HFFc6 (cell line): ENCODE data around the gene HNRNPA3. TPM values are rescaled to one million over a fixed set of nuclear protein-coding genes. Genes with fewer than 3 reads are reported as not detected.

ENCODE experiments used
- DNase-seq: peaks from one replicate; pipeline ENCODE4 v3.0.0-alpha.2; 2018
- H3K27ac Mint-ChIP-seq: 2 replicates; pipeline ENCODE4 v1.8.0; 2020; ENCODE audit warnings: mild to moderate bottlenecking, mixed read lengths
- H3K27me3 Mint-ChIP-seq: 2 replicates; pipeline ENCODE4 v1.8.0; 2021; ENCODE audit warnings: mild to moderate bottlenecking, moderate library complexity, mixed read lengths; ENCODE audit not compliant: insufficient read depth
- H3K36me3 Mint-ChIP-seq: 2 replicates; pipeline ENCODE4 v1.8.0; 2021; ENCODE audit warnings: low read depth, mixed read lengths
- H3K4me1 Mint-ChIP-seq: 2 replicates; pipeline ENCODE4 v1.8.0; 2020; ENCODE audit warnings: low read depth, mixed read lengths
- H3K4me3 Mint-ChIP-seq: 2 replicates; pipeline ENCODE4 v1.8.0; 2020; ENCODE audit warnings: mild to moderate bottlenecking, moderate library complexity, mixed read lengths
- H3K9me3 Mint-ChIP-seq: 2 replicates; pipeline ENCODE4 v1.8.0; 2020; ENCODE audit warnings: mild to moderate bottlenecking, mixed read lengths
- total RNA-seq, 6 experiments: library from RNA; stranded (reverse); fragmentation: NEBNext Ultra II Directional; extraction: Animal tissue kit (Norgen Biotek cat#: 25700); gene quantifications; 2 replicates in 1 of 6; 3 replicates in 5 of 6; pipeline ENCODE4 v1.2.3, GENCODE V29; 2021
- TF ChIP-seq, protein P1 (sequence below): fragments of 200-600 bp; sonication (generic); IDR thresholded peaks from 2 replicates; pipeline ENCODE4 v1.5.0; 2021; ENCODE audit warnings: antibody characterized with exemption, mild to moderate bottlenecking

Gene HNRNPA3
- total RNA-seq, 6 experiments from 2014 or later: 165 to 253 (median 205) TPM

DNA sequence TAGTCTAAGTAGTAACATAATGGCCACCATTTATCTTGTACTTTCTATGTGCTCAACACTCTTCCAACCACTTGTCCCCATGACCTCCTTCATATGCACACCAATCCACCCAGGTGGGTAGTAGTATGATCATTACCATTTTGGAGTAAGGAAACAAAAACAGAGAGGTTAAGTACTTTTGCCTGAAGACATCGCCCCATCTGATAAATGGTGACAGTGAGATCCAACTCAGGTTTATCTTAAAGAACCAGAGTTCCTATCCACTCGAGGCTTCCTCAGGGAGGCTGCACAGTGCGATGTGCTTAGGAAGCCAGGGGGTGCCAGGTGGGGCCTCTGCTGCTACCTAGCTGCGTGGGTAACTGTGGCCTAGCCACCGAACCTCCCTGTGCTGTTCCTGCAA is 37.9 kb downstream of the HNRNPA3 start:
- peaks cover 65% of the 10 kb centered on the region for H3K4me1 Mint-ChIP-seq
- no peak overlapping the region for H3K27ac Mint-ChIP-seq
- DNase-seq: no peak
- no peak overlapping the region for H3K4me3 Mint-ChIP-seq
- TF ChIP-seq, protein P1, sequence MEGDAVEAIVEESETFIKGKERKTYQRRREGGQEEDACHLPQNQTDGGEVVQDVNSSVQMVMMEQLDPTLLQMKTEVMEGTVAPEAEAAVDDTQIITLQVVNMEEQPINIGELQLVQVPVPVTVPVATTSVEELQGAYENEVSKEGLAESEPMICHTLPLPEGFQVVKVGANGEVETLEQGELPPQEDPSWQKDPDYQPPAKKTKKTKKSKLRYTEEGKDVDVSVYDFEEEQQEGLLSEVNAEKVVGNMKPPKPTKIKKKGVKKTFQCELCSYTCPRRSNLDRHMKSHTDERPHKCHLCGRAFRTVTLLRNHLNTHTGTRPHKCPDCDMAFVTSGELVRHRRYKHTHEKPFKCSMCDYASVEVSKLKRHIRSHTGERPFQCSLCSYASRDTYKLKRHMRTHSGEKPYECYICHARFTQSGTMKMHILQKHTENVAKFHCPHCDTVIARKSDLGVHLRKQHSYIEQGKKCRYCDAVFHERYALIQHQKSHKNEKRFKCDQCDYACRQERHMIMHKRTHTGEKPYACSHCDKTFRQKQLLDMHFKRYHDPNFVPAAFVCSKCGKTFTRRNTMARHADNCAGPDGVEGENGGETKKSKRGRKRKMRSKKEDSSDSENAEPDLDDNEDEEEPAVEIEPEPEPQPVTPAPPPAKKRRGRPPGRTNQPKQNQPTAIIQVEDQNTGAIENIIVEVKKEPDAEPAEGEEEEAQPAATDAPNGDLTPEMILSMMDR: no peak
- H3K36me3 Mint-ChIP-seq: peaks cover 36% of the 10 kb centered on the region
- H3K27me3 Mint-ChIP-seq: no peaks in the 10 kb centered on the region
- no peaks in the 10 kb centered on the region for H3K9me3 Mint-ChIP-seq

DNA sequence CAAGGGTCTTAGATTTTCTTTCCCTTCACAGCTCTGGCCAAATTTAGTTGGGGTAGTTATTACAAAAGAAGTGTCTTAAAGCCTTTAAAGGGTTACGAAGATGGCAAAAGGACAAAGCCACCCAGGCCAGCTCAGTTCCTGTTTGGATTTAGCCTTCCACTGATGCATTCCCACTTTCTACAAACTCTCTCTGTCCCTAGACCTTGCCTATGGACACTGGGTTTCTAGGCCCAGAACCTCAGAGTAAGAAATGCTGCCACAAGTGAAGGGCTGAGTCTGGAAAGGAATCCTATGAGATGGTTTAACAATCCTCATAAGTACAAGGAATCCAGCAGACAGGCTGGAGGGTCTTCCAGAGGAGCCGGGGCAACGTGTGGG is 38.6 kb downstream of the HNRNPA3 start:
- no peaks in the 10 kb centered on the region for H3K9me3 Mint-ChIP-seq
- H3K4me1 Mint-ChIP-seq: peaks cover 65% of the 10 kb centered on the region
- H3K4me3 Mint-ChIP-seq: no peak overlapping the region; the same call in 1 of the 2 replicates
- H3K27me3 Mint-ChIP-seq: no peaks in the 10 kb centered on the region
- peaks cover 36% of the 10 kb centered on the region for H3K36me3 Mint-ChIP-seq
- TF ChIP-seq, protein P1: no peak
- peak overlapping the region; percentile 80 for H3K27ac Mint-ChIP-seq
- DNase-seq: no peak

DNA sequence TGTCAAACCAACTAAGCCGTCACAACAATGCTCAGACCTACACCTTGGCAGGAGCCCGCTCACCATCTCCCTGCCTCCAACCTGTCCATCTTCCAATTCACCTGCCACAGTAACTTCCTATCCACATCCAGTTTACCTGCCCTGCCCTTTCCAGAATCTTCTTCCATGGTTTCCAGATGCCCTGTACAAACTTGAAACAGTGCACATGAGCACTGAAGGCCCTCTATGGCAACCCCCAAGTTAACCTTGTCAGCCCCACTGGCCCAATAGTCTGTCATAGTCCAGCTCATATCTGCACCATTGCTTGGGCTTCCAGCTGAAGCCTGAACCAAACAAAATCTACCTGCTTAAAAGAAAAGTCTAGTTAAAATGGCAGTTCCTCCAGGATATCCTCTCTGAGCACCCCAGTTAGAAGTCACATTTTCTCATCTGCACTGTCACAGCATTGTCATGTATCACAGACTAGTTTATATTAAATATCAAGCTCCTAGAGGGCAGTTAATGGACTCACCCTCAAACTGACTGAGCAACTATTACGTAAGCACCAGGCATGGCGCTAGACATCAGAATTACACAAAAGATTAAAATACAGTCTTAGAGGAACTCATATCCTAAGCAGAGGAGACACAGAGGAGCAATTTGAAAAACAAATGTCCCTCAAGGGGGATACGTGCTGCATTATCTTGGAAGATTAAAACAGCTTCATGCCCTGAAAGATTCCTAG is 40.4 kb downstream of the HNRNPA3 start:
- no peak for DNase-seq
- no peaks in the 10 kb centered on the region for H3K27me3 Mint-ChIP-seq
- peaks cover 71% of the 10 kb centered on the region for H3K4me1 Mint-ChIP-seq
- peaks cover 46% of the 10 kb centered on the region for H3K36me3 Mint-ChIP-seq
- TF ChIP-seq, protein P1: no peak
- H3K9me3 Mint-ChIP-seq: 0 out of 2 replicates have a peak, but pooled peaks cover 2% of the 10 kb centered on the region
- H3K27ac Mint-ChIP-seq: peak overlapping the region; percentile 17; the same call in 1 of the 2 replicates
- no peak overlapping the region for H3K4me3 Mint-ChIP-seq

DNA sequence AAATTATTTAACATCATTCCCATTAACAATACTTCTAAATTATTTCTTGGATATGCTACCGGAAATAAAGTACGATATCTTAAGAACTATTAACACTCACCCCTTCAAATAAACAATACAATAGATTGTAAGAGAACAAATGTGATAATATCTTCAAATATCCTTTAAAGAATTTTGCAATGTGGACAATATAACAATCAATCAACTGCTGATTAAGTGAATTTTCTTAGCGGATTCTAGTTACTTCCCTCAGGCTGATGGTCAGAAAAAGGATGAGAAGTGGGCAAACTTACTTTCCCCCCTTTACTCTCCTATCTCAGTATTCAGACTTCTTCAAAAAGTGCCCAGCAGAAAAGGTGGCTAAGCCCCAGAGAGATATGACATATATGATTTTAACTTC is 41.1 kb downstream of the HNRNPA3 start:
- TF ChIP-seq, protein P1: no peak
- Mint-ChIP-seq H3K36me3 (peaks cover 53% of the 10 kb centered on the region), H3K4me3 (no peak overlapping the region), H3K27me3 (no peaks in the 10 kb centered on the region; the same call in 1 of the 2 replicates), H3K4me1 (peaks cover 71% of the 10 kb centered on the region), H3K27ac (no peak overlapping the region), H3K9me3 (0 out of 2 replicates have a peak, but pooled peaks cover 6% of the 10 kb centered on the region)
- no peak for DNase-seq

DNA sequence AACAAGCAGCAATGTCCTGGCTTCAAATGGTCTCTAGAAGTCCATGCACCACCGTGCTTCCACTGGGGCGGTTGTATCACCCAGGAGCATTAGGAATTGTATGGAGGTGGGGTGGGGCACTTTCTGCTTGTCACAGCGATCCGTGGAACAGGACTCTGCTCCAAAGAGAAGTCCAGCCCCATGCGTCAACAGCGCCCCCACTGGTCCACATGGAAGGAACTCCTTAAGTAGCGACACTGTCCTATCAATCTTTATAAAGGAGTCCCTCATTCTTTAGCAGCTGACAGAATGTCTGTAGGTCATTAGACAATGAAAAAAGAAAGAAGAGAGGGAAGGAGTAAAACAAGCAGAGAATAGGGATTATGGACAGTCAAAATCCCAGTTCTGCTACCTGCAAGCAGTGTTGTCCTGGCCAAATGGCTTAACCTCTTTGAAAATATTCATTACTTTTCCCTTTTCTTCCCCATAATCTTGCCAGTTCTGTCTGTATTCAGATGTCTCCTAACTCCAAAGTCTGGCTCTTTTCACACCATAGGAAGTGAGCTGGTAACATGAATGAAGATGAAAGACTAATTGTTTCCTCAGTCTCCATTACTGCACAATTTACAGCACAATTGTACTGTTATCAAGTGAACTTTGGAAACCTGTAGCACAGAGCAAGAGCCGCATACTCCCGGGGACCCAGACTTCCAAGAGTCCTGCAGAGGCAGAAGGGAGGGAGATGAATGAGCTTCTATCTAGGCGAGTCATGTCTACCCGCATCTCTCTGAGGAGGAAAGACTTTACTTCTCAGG is 42.0 kb downstream of the HNRNPA3 start:
- 0 out of 2 replicates have a peak, but pooled peaks cover 6% of the 10 kb centered on the region for H3K9me3 Mint-ChIP-seq
- no peaks in the 10 kb centered on the region; the same call in 1 of the 2 replicates for H3K27me3 Mint-ChIP-seq
- H3K4me3 Mint-ChIP-seq: peak overlapping the region; percentile 55; the same call in 1 of the 2 replicates
- H3K36me3 Mint-ChIP-seq: peaks cover 55% of the 10 kb centered on the region
- H3K27ac Mint-ChIP-seq: peak overlapping the region; percentile 69
- DNase-seq: peak; percentile 32
- TF ChIP-seq, protein P1: peak; percentile 73
- H3K4me1 Mint-ChIP-seq: peaks cover 71% of the 10 kb centered on the region
